HG03354 (cell line): Measurements from ENCODE around the gene ASB16.

Source experiments
- ATAC-seq: cut with Tn5 transposase; IDR thresholded peaks from one replicate; pipeline ENCODE4 v1.9.1; 2021; ENCODE audit warnings: mild to moderate bottlenecking; ENCODE audit not compliant: unreplicated experiment, poor library complexity, severe bottlenecking

ASB16 gene

GRCh38 chr17:44204441-44204882, 34.0 kb downstream of the ASB16 start:
- ATAC-seq, result no peak

DNA sequence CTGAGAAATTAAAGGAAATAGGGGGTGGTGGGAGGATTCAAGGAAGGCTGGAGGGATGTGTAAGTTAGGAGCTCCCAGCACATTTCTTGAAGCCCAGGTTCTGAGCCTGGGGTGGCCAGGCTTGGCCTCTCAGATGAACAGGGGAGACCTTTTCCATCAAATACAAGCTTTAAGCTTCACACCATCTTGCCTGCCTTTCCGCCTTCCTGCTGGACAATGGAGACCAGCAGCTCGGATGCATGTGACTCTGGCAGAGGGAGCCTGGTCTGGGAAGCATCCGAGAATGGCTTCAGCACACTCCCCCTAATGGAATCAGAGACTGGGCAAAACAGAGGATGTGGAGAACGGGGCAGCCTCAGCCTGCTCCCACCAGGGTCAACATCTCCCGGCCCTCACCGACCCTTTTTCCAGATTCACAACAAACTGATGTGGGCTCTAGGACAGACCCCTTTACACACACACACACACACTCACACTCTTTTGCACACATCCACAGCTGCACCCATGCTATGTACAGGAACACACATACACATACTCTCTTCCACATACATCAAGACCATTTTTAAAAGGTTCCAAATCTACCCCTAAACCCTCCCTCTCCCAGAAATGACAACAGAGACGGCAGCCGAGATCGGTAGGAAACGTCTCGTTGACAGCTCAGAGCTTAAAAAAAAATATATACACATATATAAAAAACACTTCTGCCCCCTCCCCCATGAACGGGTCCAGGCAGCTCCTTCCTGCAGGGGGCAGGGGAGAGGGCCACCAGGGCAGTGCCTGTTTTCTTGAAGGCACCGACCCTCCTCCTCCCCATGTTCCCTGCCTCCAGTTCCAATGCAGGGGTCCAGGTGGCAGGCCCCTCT, 35.7 kb downstream of the ASB16 start:
- no peak for ATAC-seq

- ATAC-seq, result no peak
These were observed 36.3 kb downstream of the ASB16 start for GRCh38 chr17:44206825-44207155.

DNA sequence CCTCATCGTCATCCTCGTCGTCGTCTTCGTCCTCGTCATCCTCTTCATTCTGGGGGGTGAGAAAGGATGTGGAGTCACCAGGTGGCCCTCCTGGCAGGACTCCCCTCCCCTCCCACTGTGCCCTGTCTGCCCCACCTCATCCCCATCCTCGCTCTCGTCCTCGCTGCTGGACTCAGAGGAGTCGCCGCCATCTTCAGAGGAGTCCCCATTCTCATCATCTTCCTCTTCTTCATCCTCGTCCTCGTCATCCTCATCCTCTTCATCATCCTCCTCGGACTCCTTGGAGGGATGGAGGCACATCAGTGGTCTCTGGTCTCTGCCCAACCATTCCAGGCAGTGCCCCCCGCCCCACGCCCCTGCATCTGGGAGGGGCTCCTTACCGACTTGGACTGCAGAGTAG, 36.8 kb downstream of the ASB16 start:
- ATAC-seq, result no peak

DNA sequence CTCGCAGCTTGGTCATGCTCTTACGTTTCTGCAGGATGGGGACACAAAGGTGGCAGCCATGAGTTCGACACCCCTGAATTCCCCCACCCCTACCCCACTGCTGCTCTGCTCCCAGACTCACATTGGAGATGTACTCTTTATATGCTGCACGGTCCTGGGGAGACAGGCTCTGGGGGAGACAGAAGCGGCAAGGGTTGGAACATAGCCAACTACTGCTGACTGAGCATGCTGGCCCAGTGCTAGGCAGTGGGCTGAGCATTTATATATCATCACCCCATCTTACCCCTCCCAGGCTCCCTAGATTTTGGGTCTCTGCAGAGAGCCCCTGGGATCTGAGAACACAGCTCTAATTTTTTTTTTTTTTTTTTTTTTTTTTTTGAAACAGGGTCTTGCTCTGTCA, 37.2 kb downstream of the ASB16 start:
- no peak for ATAC-seq

GRCh38 chr17:44209786-44210341, 39.4 kb downstream of the ASB16 start:
- ATAC-seq, result no peak

DNA sequence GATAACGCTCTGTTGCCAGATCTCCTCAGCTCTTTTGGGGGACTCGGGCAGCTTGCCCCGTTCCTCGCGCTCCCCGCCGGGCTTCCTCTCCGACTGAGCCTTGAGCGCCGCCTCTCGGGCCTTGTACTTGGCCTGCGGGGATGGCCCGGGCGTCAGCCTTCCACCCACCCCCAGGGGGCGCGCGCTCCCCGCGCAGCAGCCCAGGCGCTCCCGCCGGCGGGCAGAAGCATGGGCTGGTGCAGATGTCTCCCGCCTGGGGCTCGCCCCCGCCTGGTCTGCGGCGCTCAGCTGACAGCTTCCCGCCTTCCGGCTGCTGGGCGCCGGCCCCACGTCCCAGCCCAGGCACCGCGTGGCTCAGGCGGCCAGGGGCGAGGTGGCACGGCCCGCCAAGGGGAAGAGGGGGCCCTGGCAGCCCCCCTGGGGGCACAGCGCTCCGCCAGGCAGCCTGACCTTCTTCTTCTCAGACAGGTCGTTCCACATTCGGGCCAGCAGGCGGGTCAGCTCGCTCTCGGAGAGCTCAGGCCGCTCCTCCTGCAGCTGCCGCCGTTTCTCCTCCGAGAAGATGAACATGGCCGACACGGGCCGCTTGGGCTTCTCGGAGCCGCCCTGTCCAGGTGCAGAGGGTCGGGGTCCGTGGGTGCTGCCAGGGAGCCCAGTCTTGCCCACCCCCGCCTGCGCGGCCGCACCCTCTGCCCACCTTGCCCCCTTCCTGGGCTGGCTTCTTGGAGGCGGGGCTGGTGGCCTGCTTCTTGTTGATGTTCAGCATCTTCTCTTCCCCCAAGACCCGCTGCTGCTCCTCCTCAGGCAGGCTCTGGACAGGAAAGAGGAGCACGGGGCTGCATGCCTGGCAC, 40.1 kb downstream of the ASB16 start:
- peak; percentile 80 for ATAC-seq

- no peak for ATAC-seq
These were observed 41.1 kb downstream of the ASB16 start for GRCh38 chr17:44211281-44212265.

DNA sequence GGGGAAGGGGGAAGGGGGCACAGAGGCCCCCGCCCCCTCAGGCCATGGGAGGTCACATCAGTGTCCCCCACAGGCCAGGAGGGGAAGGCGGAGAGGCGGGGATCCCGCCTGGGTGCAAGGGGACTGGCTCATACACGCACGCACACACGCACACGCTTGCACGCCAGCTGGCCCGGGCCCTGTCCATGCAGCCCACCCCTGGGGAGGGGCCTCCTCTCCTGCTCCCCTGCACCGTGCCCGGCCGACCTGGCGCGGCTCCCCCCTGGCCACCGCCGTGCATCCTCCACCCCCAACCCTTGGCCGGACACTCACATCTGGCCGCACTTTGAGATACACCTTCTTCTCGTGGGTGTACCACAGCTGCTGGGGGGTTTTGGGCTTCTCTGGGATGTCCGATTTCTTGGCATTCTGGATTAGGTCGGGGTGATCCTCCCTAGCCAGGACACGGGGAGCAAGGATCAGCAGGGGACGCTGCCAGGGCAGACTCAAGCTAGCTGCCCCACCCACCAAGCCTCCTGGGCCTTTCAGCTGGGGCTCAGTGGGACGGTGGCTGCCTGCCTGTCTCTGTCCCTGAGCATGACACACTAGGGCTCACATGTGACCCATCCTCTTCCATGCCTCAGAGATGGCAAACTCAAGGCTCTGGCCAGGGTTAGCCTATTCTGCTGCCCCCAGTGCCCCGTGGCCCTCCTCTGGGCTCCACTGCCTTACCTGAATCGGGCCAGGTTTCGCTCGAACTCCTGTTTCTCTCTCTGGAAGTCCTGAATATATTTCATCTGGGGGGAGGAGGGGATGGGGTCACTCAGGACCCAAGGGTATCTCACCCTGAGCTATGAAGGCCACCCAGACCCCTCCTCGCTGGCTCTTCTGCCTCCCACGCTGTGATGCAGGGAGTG, 42.3 kb downstream of the ASB16 start:
- ATAC-seq, result no peak

DNA sequence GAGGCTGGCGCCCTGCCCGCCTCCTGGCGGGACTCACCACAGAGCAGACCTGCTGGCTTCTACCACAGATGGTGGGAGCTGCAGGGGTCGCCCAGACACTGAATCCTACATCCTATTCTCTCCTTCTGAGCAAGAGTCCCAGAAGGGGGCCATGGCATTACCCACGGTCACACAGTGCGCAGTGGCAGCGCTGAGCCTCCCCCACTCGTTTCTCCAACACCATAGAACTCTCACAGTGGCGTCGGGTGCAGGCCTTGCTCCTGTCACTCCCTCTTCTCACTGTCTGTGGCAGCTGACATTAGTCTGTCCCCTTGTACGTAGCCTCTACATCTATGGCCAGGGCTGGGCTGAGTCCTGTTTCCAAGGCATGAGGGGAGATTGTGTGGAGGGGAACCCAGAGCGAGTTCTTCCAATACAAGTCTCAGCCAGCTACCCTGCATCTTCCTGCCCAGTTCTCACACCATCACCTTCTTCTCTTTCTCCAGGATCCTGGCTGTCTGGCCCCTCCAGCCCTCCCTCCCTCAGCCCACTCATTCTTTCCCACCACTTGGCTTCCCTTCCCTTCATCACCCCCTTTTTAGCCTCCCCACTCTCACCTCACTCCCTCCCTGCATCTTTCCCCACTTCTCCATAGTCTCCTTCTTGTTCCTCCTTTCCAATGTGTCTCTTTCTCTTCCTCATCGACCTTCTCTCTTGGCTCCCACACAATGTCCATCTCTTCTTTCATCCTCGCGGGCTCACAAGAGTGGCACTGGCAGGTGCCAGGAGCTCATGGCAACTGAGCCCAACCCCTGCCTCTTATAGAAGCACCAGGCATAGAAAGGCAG, 43.1 kb downstream of the ASB16 start:
- ATAC-seq, result no peak

DNA sequence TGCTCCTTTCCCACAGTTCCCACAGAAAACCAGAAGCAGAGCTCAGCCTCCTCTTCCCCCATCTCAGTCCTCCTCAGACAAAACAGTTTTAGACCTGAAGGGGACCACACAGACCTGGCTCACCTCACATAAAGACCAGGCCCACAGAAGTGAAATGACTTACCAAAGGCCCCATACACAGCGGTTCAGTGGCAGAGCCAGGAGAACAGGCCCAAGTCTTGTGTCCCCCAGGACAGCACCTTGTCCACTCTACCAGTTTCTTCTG, 43.7 kb downstream of the ASB16 start:
- no peak for ATAC-seq

GRCh38 chr17:44214896-44215295, 44.4 kb downstream of the ASB16 start:
- no peak for ATAC-seq

DNA sequence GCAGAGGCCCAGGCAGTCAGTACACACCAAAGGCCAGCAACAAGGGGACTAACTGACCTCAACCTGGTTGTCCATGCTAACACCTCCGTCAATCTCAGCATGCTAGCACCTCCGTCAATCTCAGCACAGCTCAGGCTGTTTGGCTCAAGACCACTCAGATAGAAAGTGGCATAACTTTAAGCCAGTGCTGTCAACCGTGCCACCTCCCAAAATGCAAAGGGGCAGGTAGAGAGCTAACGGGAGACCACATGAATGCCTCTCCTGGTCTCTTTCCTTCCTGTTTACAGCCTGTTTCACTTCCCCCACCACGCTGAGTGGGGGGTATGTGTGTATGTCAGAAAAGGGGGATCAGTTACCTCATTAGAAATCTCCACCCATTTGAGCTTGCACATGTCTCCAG, 45.7 kb downstream of the ASB16 start:
- no peak for ATAC-seq

DNA sequence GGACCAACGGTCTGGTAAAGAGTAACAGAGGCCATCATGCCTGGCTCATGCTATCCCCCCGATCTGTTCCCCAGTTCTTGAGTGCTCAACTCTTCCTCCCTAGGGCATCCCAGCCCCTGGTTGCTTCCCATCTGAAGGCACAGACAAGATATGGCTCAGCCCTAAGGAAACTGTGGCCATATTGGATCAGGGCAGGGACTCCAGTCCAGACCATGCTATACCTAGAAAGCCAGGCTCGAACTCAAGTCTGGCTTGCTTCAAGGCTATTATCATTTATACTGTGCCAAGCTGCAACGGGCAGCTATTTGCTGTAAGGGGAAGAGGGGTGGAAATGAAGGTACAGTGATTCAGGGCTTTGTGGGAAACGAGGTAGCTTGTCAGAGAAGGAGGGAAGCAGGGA, 46.2 kb downstream of the ASB16 start:
- ATAC-seq, result no peak

DNA sequence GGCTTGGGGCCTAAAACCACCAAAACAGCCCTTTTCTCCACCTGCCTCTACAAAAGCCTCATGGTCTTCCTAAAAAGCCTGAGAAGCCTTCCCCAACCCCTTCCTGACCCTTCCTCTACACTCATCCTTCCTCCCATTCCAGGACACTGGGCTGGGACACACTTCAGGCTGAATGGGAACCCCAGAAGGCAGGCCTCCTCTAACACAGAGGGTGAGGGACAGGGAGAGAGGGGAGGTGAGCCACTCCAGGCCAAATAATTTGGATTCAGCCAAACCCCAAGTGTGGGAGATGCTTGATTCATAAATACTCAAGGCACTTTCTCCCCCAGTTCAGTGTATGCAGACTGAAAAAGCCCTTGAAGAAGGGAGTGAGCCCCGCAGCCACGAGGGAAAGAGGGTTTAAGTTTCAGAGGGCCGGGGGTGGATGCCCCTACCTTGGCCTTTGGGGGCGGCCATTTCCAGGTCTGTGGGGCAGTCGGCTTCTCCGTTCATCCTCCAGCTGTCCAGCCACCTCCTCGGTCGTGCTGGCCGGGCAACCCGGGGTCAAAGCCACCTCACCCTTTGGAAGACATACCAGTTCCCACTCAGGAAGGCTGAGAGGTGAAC, 47.3 kb downstream of the ASB16 start:
- no peak for ATAC-seq

GRCh38 chr17:44218344-44219107, 48.0 kb downstream of the ASB16 start:
- ATAC-seq, result peak; percentile 36

GRCh38 chr17:44219108-44219615, 48.7 kb downstream of the ASB16 start:
- peak; percentile 47 for ATAC-seq
